MCF 10A (cell line): Measurements from ENCODE around the gene COG4. TPM values are rescaled to one million over a fixed set of nuclear protein-coding genes. Genes with fewer than 3 reads are reported as not detected.

Source experiments
- BruUV-seq: library from RNA; stranded (reverse); fragments of 400-500 nt; replicated peaks from 2 replicates; lab custom pipeline; 2021; lab: Mats Ljungman, UMichigan
- CTCF ChIA-PET: fragments of 300-600 bp; sonication (Branson Sonifier 250); formaldehyde crosslinking; extraction: SDS; loops from one replicate; lab custom pipeline; 2021; ENCODE audit warnings: antibody characterized with exemption, inconsistent platforms; lab: Yijun Ruan, JAX
- POLR2A ChIA-PET: fragments of 300-600, 350-650 bp; sonication (Branson Sonifier 250); formaldehyde crosslinking; extraction: SDS; loops from one replicate; lab custom pipeline; 2020; ENCODE audit warnings: antibody characterized with exemption, inconsistent platforms; lab: Yijun Ruan, JAX
- DNase-seq: peaks from one replicate; pipeline ENCODE4 v3.0.0-alpha.2; 2018; ENCODE audit not compliant: unreplicated experiment
- H3K27ac Mint-ChIP-seq: one replicate; pipeline ENCODE4 v1.8.0; 2022; ENCODE audit warnings: mild to moderate bottlenecking, low read depth, mixed read lengths; ENCODE audit not compliant: unreplicated experiment
- H3K27me3 Mint-ChIP-seq: one replicate; pipeline ENCODE4 v1.8.0; 2022; ENCODE audit warnings: mixed read lengths; ENCODE audit not compliant: insufficient read depth, unreplicated experiment
- H3K36me3 Mint-ChIP-seq: one replicate; pipeline ENCODE4 v1.8.0; 2022; ENCODE audit warnings: mild to moderate bottlenecking, moderate library complexity, mixed read lengths; ENCODE audit not compliant: insufficient read depth, unreplicated experiment
- H3K4me1 Mint-ChIP-seq: one replicate; pipeline ENCODE4 v1.8.0; 2022; ENCODE audit warnings: mixed read lengths; ENCODE audit not compliant: insufficient read depth, unreplicated experiment
- H3K4me3 Mint-ChIP-seq: one replicate; pipeline ENCODE4 v1.8.0; 2022; ENCODE audit warnings: mild to moderate bottlenecking, moderate library complexity, mixed read lengths; ENCODE audit not compliant: unreplicated experiment
- H3K9me3 Mint-ChIP-seq: one replicate; pipeline ENCODE4 v1.8.0; 2022; ENCODE audit warnings: mixed read lengths; ENCODE audit not compliant: unreplicated experiment
- CTCF ChIP-seq: fragments of 200-600 bp; IDR thresholded peaks from one replicate; pipeline ENCODE4 v1.8.0; 2022; ENCODE audit warnings: antibody characterized with exemption, mild to moderate bottlenecking; ENCODE audit not compliant: unreplicated experiment
- intact Hi-C: fragments of 100-400 bp; cut with micrococcal nuclease; formaldehyde crosslinking; loops from 2 replicates; pipeline ENCODE4 v1.14.1; 2022
- total RNA-seq: library from RNA; stranded (reverse); gene quantifications from 2 replicates; pipeline ENCODE4 v1.2.3, GENCODE V29; 2022

Gene COG4
- total RNA-seq, 1 experiment from 2014 or later: 62.2 TPM

GRCh38 chr16:70472786-70473433, 50.4 kb downstream of the COG4 start:
- intact Hi-C loops: no loop called here
- BruUV-seq: no TSS peak
- Mint-ChIP-seq H3K4me3 (no peak overlapping the region), H3K36me3 (peaks cover 17% of the 10 kb centered on the region), H3K27ac (no peak overlapping the region), H3K4me1 (peaks cover 13% of the 10 kb centered on the region), H3K27me3 (no peaks in the 10 kb centered on the region), H3K9me3 (no peaks in the 10 kb centered on the region)
- TF ChIP-seq CTCF: no peak
- ChIA-PET CTCF (interaction anchor here (0.6 to 0.9 kb wide), 3 partner anchors 12 to 103 kb away, joined by 3 read pairs; no protein-coding TSS in a partner anchor), POLR2A (no interaction called here)
- DNase-seq: no peak

- peaks cover 5% of the 10 kb centered on the region for H3K4me1 Mint-ChIP-seq
- no peaks in the 10 kb centered on the region for H3K9me3 Mint-ChIP-seq
- TF ChIP-seq CTCF: no peak
- DNase-seq: peak; percentile 28
- BruUV-seq: no TSS peak
- no peaks in the 10 kb centered on the region for H3K27me3 Mint-ChIP-seq
- CTCF ChIA-PET: interaction anchor here (0.9 to 1.0 kb wide), 2 partner anchors 9 to 127 kb away, joined by 3 to 4 read pairs; no protein-coding TSS in a partner anchor
- H3K4me3 Mint-ChIP-seq: no peak overlapping the region
- POLR2A ChIA-PET: no interaction called here
- intact Hi-C loops: loop anchor here (2.0 kb wide), 1 partner anchor 90 kb away; no protein-coding TSS in a partner anchor
- no peak overlapping the region for H3K27ac Mint-ChIP-seq
- H3K36me3 Mint-ChIP-seq: peaks cover 18% of the 10 kb centered on the region
These were observed 52.4 kb downstream of the COG4 start for GRCh38 chr16:70470927-70471341.

GRCh38 chr16:70470141-70470926, 53.0 kb downstream of the COG4 start:
- Mint-ChIP-seq H3K9me3 (no peaks in the 10 kb centered on the region), H3K4me1 (peaks cover 5% of the 10 kb centered on the region), H3K36me3 (peaks cover 20% of the 10 kb centered on the region), H3K27ac (no peak overlapping the region), H3K4me3 (no peak overlapping the region), H3K27me3 (no peaks in the 10 kb centered on the region)
- ChIA-PET POLR2A (no interaction called here), CTCF (interaction anchor here (0.9 to 1.2 kb wide), 3 partner anchors 8 to 127 kb away, joined by 3 to 4 read pairs (median 4); no protein-coding TSS in a partner anchor)
- no TSS peak for BruUV-seq
- no peak for TF ChIP-seq CTCF
- intact Hi-C loops: loop anchor here (2.0 kb wide), 1 partner anchor 90 kb away; no protein-coding TSS in a partner anchor
- no peak for DNase-seq
